ENCODE results near the gene LAG3.

GRCh38 chr12:6817098-6817497, 44.8 kb downstream of the LAG3 start:
- no peak for TF ChIP-seq CTCF (IDR thresholded peaks at IDR 0.05)
- no peak for TF ChIP-seq YY1 (IDR thresholded peaks at IDR 0.05; ENCODE audit: low read depth)
- no peak for TF ChIP-seq FOSL2 (IDR thresholded peaks at IDR 0.05; ENCODE audit: borderline replicate concordance, low read depth)
- TF ChIP-seq POLR2AphosphoS5 (IDR thresholded peaks at IDR 0.05; ENCODE audit: low read depth, low read length), result no peak
- no peak for TF ChIP-seq MAX (IDR thresholded peaks at IDR 0.05; ENCODE audit: low read depth)
- no peak for TF ChIP-seq CHD2 (IDR thresholded peaks at IDR 0.05; ENCODE audit: low read length, partially characterized antibody)
- TF ChIP-seq SMC3 (IDR thresholded peaks at IDR 0.05; ENCODE audit: low read depth, low read length), result no peak
- no peak for TF ChIP-seq RXRA (IDR thresholded peaks at IDR 0.05; ENCODE audit: borderline replicate concordance, low read depth)
- TF ChIP-seq RCOR1 (IDR thresholded peaks at IDR 0.05; ENCODE audit: low read length), result no peak
